Liver (tissue), 9 donors: ENCODE data around the gene KARS1. TPM values are rescaled to one million over a fixed set of nuclear protein-coding genes. Genes with fewer than 3 reads are reported as not detected.

Source experiments
- DNase-seq: peaks from one replicate; pipeline ENCODE4 v3.0.0-alpha.2; 2017; ENCODE audit warnings: low spot score
- H3K27ac ChIP-seq, 2 donors: one replicate each; pipeline ENCODE4 v1.7.0; 2013; ENCODE audit warnings: inconsistent platforms in 2 of 2, low read length in 2 of 2, control low read depth in 1 of 2, low read depth in 1 of 2, mild to moderate bottlenecking in 1 of 2
- H3K27me3 ChIP-seq, 4 donors: one replicate each; pipeline versions ENCODE4 v1.6.1 to v1.7.0; 2013; ENCODE audit warnings: low read length in 3 of 4, inconsistent platforms in 1 of 4, mild to moderate bottlenecking in 1 of 4, moderate library complexity in 1 of 4; ENCODE audit not compliant: control insufficient read depth in 4 of 4, insufficient read depth in 4 of 4
- H3K36me3 ChIP-seq, 4 donors: one replicate each; pipeline versions ENCODE4 v1.6.1 to v1.7.0; 2013; ENCODE audit warnings: low read length in 3 of 4, mild to moderate bottlenecking in 3 of 4, low read depth in 1 of 4, moderate library complexity in 1 of 4; ENCODE audit not compliant: control insufficient read depth in 4 of 4, insufficient read depth in 3 of 4
- H3K4me1 ChIP-seq, 4 donors: one replicate each; pipeline versions ENCODE4 v1.6.1 to v1.7.0; 2013; ENCODE audit warnings: low read length in 3 of 4, mild to moderate bottlenecking in 3 of 4, moderate library complexity in 1 of 4; ENCODE audit not compliant: control insufficient read depth in 4 of 4, insufficient read depth in 4 of 4
- H3K4me3 ChIP-seq, 3 donors: one replicate each; pipeline versions ENCODE4 v1.6.1 to v1.7.0; 2013; ENCODE audit warnings: low read length in 3 of 3, control low read depth in 1 of 3, low read depth in 1 of 3, mild to moderate bottlenecking in 1 of 3
- H3K9ac ChIP-seq, 2 donors: one replicate each; pipeline ENCODE4 v1.7.0; 2013; ENCODE audit warnings: low read length in 2 of 2, mild to moderate bottlenecking in 2 of 2, moderate library complexity in 2 of 2, control low read depth in 1 of 2, low read depth in 1 of 2
- H3K9me3 ChIP-seq, 4 donors: one replicate each; pipeline versions ENCODE4 v1.6.1 to v1.7.0; 2013; ENCODE audit warnings: low read length in 3 of 4; ENCODE audit not compliant: control insufficient read depth in 4 of 4
- EGR1 ChIP-seq, 2 donors: IDR thresholded peaks; 2 replicates each; pipeline ENCODE4 v1.6.1; 2016 to 2018; ENCODE audit warnings: antibody characterized with exemption in 2 of 2, low read depth in 2 of 2
- GABPA ChIP-seq, 2 donors: IDR thresholded peaks in 1 of 2; conservative IDR thresholded peaks in 1 of 2; 2 replicates each; pipeline ENCODE4 v1.6.1; 2016; ENCODE audit warnings: antibody characterized with exemption in 2 of 2, mild to moderate bottlenecking in 1 of 2, moderate library complexity in 1 of 2
- HNF4A ChIP-seq, 2 donors: conservative IDR thresholded peaks; 2 replicates each; pipeline ENCODE4 v1.6.1; 2016; ENCODE audit warnings: antibody characterized with exemption in 2 of 2, mild to moderate bottlenecking in 2 of 2
- HNF4G ChIP-seq: IDR thresholded peaks from 2 replicates; pipeline ENCODE4 v1.6.1; 2016; ENCODE audit warnings: antibody characterized with exemption
- JUND ChIP-seq, 2 donors: IDR thresholded peaks; 2 replicates each; pipeline ENCODE4 v1.6.1; 2016; ENCODE audit warnings: antibody characterized with exemption in 2 of 2
- NR2F2 ChIP-seq: IDR thresholded peaks from 2 replicates; pipeline ENCODE4 v1.6.1; 2016; ENCODE audit warnings: antibody characterized with exemption
- RAD21 ChIP-seq, 2 donors: IDR thresholded peaks; 2 replicates each; pipeline ENCODE4 v1.6.1; 2016; ENCODE audit warnings: antibody characterized with exemption in 2 of 2, mild to moderate bottlenecking in 2 of 2
- SP1 ChIP-seq: IDR thresholded peaks from 2 replicates; pipeline ENCODE4 v1.6.1; 2018; ENCODE audit warnings: antibody characterized with exemption, mild to moderate bottlenecking
- TAF1 ChIP-seq: conservative IDR thresholded peaks from 2 replicates; pipeline ENCODE4 v1.6.1; 2016; ENCODE audit warnings: antibody characterized with exemption, mild to moderate bottlenecking
- YY1 ChIP-seq: IDR thresholded peaks from 2 replicates; pipeline ENCODE4 v1.6.1; 2016; ENCODE audit warnings: antibody characterized with exemption, mild to moderate bottlenecking
- WGBS: extraction: QIAGEN DNeasy Blood & Tissue Kit; methylation state at CpG from one replicate; pipeline ENCODE4 v1.1.7; 2013; 5-methylcytosine and 5-hydroxymethylcytosine counted together
- polyA plus RNA-seq, 2 donors: library from polyadenylated mRNA; stranded (reverse) in 1 of 2; unstranded in 1 of 2; fragments of 200-250 nt in 1 of 2; fragments of >200 nt in 1 of 2; fragmentation: Nextera tagmentation in 1 of 2; extraction: Ambion mirVana in 1 of 2; gene quantifications; one replicate each; pipeline versions ENCODE4 v1.2.1 to v1.2.3, GENCODE V29; 2013 to 2015
- total RNA-seq, 2 donors: library from RNA; depleted of rRNA; stranded (reverse); fragments of >200 nt; gene quantifications; one replicate each; pipeline ENCODE4 v1.2.3, GENCODE V29; 2014
- TF ChIP-seq, protein P1 (sequence below): IDR thresholded peaks from 2 replicates; pipeline ENCODE4 v1.6.1; 2016; ENCODE audit warnings: antibody characterized with exemption
- TF ChIP-seq, protein P2 (sequence below): fragments of 150-350 bp; IDR thresholded peaks from 2 replicates; pipeline ENCODE4 v1.5.1; 2017; ENCODE audit warnings: improper control_type of control experiment, low read depth, low read length; ENCODE audit not compliant: missing input control
- TF ChIP-seq, protein P3 (sequence below): IDR thresholded peaks from 2 replicates; pipeline ENCODE4 v1.6.1; 2016; ENCODE audit warnings: antibody characterized with exemption
- TF ChIP-seq, protein P4 (sequence below): IDR thresholded peaks from 2 replicates; pipeline ENCODE4 v1.6.1; 2016; ENCODE audit warnings: antibody characterized with exemption, mild to moderate bottlenecking
- donor health status: healthy.
- donor health status: healthy.
- donor health status: healthy.
- donor health status: healthy.
- donor health status: healthy.

KARS1 gene
- total and polyA plus RNA-seq, 4 donors = 47.3 to 65.5 (median 52.2) TPM

DNA sequence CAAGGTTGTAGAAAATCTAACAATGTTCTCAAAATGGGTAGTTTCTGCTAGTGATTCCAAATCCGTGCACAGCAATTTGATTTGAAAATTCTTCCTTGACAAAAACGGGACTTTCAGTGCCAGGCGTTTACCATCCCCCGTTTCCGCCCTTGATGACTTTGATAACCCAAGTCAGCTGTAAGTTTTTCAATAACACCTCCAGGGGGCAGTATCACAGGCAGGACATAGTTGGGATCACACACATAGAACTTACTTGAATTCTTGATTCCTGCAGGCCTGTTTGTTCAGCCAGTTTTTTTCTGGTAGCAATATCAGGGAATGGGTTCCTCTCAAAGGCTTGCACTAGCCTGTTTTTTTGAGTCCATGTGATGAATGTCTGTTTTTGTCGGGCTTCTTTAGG is 48.2 kb upstream of the KARS1 start:
- H3K9me3 ChIP-seq = no peaks in the 10 kb centered on the region
- 83% methylated on average over 6 of the region's 6 CpGs for WGBS
- no peak for TF ChIP-seq NR2F2
- no peak for TF ChIP-seq GABPA (IDR thresholded peaks at IDR 0.05 in 1 of 2, conservative IDR thresholded peaks at IDR 0.05 in 1 of 2)
- no peak for TF ChIP-seq YY1
- no peak for TF ChIP-seq EGR1 (IDR thresholded peaks at IDR 0.05; ENCODE audit: low read depth in 2 of 2)
- TF ChIP-seq, protein P1, sequence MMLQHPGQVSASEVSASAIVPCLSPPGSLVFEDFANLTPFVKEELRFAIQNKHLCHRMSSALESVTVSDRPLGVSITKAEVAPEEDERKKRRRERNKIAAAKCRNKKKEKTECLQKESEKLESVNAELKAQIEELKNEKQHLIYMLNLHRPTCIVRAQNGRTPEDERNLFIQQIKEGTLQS = no peak
- no peak for TF ChIP-seq SP1
- TF ChIP-seq HNF4A (conservative IDR thresholded peaks at IDR 0.05) = no peak
- no peak for TF ChIP-seq HNF4G
- TF ChIP-seq, protein P2, sequence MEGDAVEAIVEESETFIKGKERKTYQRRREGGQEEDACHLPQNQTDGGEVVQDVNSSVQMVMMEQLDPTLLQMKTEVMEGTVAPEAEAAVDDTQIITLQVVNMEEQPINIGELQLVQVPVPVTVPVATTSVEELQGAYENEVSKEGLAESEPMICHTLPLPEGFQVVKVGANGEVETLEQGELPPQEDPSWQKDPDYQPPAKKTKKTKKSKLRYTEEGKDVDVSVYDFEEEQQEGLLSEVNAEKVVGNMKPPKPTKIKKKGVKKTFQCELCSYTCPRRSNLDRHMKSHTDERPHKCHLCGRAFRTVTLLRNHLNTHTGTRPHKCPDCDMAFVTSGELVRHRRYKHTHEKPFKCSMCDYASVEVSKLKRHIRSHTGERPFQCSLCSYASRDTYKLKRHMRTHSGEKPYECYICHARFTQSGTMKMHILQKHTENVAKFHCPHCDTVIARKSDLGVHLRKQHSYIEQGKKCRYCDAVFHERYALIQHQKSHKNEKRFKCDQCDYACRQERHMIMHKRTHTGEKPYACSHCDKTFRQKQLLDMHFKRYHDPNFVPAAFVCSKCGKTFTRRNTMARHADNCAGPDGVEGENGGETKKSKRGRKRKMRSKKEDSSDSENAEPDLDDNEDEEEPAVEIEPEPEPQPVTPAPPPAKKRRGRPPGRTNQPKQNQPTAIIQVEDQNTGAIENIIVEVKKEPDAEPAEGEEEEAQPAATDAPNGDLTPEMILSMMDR = no peak
- TF ChIP-seq, protein P3, sequence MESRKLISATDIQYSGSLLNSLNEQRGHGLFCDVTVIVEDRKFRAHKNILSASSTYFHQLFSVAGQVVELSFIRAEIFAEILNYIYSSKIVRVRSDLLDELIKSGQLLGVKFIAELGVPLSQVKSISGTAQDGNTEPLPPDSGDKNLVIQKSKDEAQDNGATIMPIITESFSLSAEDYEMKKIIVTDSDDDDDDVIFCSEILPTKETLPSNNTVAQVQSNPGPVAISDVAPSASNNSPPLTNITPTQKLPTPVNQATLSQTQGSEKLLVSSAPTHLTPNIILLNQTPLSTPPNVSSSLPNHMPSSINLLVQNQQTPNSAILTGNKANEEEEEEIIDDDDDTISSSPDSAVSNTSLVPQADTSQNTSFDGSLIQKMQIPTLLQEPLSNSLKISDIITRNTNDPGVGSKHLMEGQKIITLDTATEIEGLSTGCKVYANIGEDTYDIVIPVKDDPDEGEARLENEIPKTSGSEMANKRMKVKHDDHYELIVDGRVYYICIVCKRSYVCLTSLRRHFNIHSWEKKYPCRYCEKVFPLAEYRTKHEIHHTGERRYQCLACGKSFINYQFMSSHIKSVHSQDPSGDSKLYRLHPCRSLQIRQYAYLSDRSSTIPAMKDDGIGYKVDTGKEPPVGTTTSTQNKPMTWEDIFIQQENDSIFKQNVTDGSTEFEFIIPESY = no peak
- TF ChIP-seq, protein P4, sequence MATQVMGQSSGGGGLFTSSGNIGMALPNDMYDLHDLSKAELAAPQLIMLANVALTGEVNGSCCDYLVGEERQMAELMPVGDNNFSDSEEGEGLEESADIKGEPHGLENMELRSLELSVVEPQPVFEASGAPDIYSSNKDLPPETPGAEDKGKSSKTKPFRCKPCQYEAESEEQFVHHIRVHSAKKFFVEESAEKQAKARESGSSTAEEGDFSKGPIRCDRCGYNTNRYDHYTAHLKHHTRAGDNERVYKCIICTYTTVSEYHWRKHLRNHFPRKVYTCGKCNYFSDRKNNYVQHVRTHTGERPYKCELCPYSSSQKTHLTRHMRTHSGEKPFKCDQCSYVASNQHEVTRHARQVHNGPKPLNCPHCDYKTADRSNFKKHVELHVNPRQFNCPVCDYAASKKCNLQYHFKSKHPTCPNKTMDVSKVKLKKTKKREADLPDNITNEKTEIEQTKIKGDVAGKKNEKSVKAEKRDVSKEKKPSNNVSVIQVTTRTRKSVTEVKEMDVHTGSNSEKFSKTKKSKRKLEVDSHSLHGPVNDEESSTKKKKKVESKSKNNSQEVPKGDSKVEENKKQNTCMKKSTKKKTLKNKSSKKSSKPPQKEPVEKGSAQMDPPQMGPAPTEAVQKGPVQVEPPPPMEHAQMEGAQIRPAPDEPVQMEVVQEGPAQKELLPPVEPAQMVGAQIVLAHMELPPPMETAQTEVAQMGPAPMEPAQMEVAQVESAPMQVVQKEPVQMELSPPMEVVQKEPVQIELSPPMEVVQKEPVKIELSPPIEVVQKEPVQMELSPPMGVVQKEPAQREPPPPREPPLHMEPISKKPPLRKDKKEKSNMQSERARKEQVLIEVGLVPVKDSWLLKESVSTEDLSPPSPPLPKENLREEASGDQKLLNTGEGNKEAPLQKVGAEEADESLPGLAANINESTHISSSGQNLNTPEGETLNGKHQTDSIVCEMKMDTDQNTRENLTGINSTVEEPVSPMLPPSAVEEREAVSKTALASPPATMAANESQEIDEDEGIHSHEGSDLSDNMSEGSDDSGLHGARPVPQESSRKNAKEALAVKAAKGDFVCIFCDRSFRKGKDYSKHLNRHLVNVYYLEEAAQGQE = no peak
- no peak for TF ChIP-seq TAF1
- no peak for TF ChIP-seq JUND (IDR thresholded peaks at IDR 0.05)
- no peak for TF ChIP-seq RAD21 (IDR thresholded peaks at IDR 0.05)
- H3K36me3 ChIP-seq = no peaks in the 10 kb centered on the region
- no peaks in the 10 kb centered on the region for H3K27me3 ChIP-seq
- DNase-seq = no peak
- H3K4me1 ChIP-seq = no peaks in the 10 kb centered on the region
- no peak overlapping the region for H3K9ac ChIP-seq
- H3K27ac ChIP-seq = no peak overlapping the region
- no peak overlapping the region for H3K4me3 ChIP-seq

DNA sequence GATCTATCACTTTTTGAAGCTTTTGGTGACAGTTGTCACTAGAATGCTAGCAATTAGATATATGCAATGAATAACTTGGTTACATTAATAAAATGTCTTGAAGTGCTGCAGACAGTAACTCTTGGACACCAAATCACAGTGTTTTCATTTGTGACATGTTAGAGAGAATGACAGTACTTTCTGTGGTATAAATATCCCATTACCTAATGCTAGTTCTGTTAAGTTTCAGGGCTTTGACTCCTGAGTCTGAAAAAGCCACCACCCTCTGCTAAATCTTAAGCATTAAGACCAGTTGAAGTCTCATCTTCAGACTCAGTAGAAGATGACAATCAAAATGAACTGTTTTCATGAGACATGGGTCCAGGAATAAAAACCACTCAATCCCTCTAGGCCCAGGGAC is 39.9 kb upstream of the KARS1 start:
- H3K27me3 ChIP-seq = no peaks in the 10 kb centered on the region
- no peak overlapping the region for H3K4me3 ChIP-seq
- H3K27ac ChIP-seq = no peak overlapping the region
- H3K9me3 ChIP-seq = no peaks in the 10 kb centered on the region
- H3K9ac ChIP-seq = no peak overlapping the region
- DNase-seq = no peak
- H3K36me3 ChIP-seq = no peaks in the 10 kb centered on the region
- TF ChIP-seq EGR1 (IDR thresholded peaks at IDR 0.05; ENCODE audit: low read depth in 2 of 2) (no peak), JUND (IDR thresholded peaks at IDR 0.05) (no peak), RAD21 (IDR thresholded peaks at IDR 0.05) (no peak), GABPA (IDR thresholded peaks at IDR 0.05 in 1 of 2, conservative IDR thresholded peaks at IDR 0.05 in 1 of 2) (no peak), HNF4G (no peak)
- TF ChIP-seq, protein P3 = no peak
- no peaks in the 10 kb centered on the region for H3K4me1 ChIP-seq
